ENCODE data around the gene AMY1B. TPM values are rescaled to one million over a fixed set of nuclear protein-coding genes. Genes with fewer than 3 reads are reported as not detected.
"Not testable (repeated sequence)": the region's sequence is repeated elsewhere in the genome, so short reads cannot be mapped to it uniquely, and the experiment has no call there.

Gene AMY1B
- polyA plus RNA-seq (2011; rRNA removed) (not detected in 2 replicates), polyA minus RNA-seq (2011; rRNA and poly(A)+ RNA removed) (not detected in 2 replicates)

DNA sequence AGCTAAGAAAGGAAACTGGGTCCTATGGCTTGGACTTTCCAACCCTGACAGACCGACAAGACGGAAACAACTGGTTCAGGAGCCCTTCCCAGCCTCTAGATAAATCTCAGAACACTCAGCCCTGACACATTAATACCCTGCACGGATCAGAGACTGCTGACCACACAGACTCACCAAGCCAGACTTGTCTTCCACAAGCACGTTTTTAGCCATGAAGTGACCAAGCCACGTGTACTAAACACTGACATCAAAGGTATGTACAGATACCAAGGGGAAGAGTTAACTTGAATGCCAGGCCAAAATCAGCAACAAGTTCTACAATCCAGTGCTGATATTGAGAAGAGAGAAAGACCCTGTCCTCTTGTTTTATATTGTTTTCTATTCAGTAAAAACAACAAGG, at the start of gene AMY1B:
Gene AMY1B (minus strand): TSS at position 101 of the 400 bp plus-strand sequence. CDS start 571 bp downstream, outside the sequence.
- POLR2A ChIA-PET; H3K4me3 ChIP-seq (ENCODE audit: low read depth, low read length); CTCF ChIA-PET; H3K9me3 ChIP-seq (ENCODE audit: control insufficient read depth, insufficient read depth, low read length); H3K27ac ChIP-seq (ENCODE audit: low read depth, low read length); H3K27me3 ChIP-seq (ENCODE audit: control insufficient read depth, insufficient read depth, low read length); DNase-seq (ENCODE audit: low read depth, low spot score): not testable (repeated sequence)

DNA sequence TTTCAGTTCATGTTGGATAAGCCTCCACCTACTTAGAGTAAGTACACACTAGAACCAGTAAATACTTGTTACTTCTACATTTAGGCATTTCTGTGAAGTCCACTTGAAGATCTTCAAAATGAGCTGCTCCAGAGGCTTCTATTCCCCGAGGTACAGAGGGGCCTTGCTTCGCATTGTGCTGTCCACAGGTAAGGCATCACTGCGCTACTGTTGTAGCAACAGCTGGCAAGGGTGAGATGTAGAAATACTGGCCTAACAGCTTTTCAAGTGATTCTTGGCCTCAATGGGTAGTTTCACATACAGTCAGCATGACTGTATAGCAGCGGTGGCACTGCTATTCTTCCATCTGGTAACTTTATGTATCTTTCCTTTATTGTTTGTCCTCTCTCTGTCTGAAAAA, 49.0 kb upstream of the AMY1B start:
- CTCF ChIA-PET; H3K4me3 ChIP-seq (ENCODE audit: low read depth, low read length); H3K27me3 ChIP-seq (ENCODE audit: control insufficient read depth, insufficient read depth, low read length); DNase-seq (ENCODE audit: low read depth, low spot score); H3K27ac ChIP-seq (ENCODE audit: low read depth, low read length); POLR2A ChIA-PET; H3K9me3 ChIP-seq (ENCODE audit: control insufficient read depth, insufficient read depth, low read length): not testable (repeated sequence)

DNA sequence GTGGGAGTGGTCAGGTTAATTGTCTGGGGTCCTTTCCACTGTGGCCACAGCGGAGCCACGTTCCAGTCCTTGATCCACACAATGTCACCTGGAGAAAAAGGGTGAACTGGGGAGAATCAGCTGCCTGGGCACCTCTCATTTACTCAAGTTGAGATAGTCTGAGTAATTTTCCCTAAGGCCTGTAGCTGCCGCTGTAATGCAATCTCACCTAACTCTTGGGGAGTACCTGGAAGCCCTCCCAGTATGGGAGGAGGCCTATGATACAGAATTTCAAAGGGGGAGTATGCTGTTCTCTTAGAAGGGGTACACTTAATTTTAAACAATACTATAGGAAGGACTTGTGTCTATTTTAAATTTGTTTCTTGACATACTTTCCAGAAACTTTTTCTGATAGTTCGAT, 48.4 kb upstream of the AMY1B start:
- H3K4me3 ChIP-seq (ENCODE audit: low read depth, low read length); H3K9me3 ChIP-seq (ENCODE audit: control insufficient read depth, insufficient read depth, low read length); H3K27ac ChIP-seq (ENCODE audit: low read depth, low read length); POLR2A ChIA-PET; CTCF ChIA-PET; H3K27me3 ChIP-seq (ENCODE audit: control insufficient read depth, insufficient read depth, low read length); DNase-seq (ENCODE audit: low read depth, low spot score): not testable (repeated sequence)

DNA sequence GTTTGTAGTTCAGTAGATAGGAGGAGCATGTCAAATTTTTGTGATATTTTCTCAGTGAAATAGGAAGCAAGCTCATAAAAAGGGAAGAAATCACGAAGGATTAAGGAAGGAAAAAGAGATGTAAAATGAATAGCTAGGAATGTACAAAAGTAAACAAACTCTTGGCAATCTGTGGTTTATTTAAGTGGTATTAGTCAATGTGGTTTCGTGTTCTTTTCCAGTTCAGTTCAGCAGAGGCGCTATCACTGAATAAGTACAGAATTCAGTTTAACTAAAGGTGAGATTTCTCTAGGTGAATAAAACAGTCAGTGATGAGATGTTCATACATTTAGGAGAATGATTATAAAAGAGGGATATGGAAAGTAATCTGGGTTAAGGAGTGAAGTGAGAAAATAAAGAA, 42.0 kb upstream of the AMY1B start:
- H3K4me3 ChIP-seq (ENCODE audit: low read depth, low read length); H3K27me3 ChIP-seq (ENCODE audit: control insufficient read depth, insufficient read depth, low read length); DNase-seq (ENCODE audit: low read depth, low spot score); H3K27ac ChIP-seq (ENCODE audit: low read depth, low read length); POLR2A ChIA-PET; CTCF ChIA-PET; H3K9me3 ChIP-seq (ENCODE audit: control insufficient read depth, insufficient read depth, low read length): not testable (repeated sequence)

DNA sequence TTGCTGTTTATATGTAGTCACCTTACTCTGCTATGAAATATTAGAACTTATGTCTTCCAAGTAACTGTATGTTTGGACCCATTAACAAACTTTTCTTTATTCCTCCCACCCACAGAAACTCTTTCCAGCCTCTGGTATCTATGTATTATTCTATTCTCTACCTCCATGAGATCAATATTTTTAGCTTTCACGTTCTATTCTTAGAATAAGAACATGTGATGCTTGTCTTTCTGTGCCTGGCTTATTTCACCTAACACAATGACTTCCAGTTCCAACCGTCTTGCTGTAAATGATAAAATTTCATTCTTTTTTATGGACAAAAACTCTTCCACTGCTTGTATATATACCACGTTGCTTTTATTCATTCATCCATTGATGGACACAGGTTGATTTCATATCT, 39.3 kb upstream of the AMY1B start:
- CTCF ChIA-PET; DNase-seq (ENCODE audit: low read depth, low spot score); H3K27ac ChIP-seq (ENCODE audit: low read depth, low read length); POLR2A ChIA-PET; H3K27me3 ChIP-seq (ENCODE audit: control insufficient read depth, insufficient read depth, low read length); H3K4me3 ChIP-seq (ENCODE audit: low read depth, low read length); H3K9me3 ChIP-seq (ENCODE audit: control insufficient read depth, insufficient read depth, low read length): not testable (repeated sequence)

DNA sequence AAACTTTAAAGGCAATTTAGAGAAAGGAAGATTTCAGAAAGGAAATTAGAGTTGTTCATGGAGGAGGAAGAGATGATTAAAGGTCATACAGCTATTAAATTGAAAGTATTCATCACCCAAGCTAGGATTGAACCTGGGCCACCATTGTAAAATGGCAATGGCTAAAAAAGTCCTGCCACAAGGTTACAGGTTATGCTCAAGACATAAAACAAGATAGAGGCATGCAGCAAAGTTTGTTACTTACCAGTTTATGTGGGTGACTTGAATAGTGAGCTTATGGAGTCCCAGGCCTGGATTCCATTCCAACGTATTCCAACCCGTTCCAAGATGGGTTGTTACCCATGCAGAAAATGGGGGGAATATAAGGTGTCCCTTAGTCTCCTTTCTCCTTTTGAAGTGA, 25.5 kb upstream of the AMY1B start:
- H3K27ac ChIP-seq (ENCODE audit: low read depth, low read length); DNase-seq (ENCODE audit: low read depth, low spot score); H3K9me3 ChIP-seq (ENCODE audit: control insufficient read depth, insufficient read depth, low read length); POLR2A ChIA-PET; CTCF ChIA-PET; H3K27me3 ChIP-seq (ENCODE audit: control insufficient read depth, insufficient read depth, low read length); H3K4me3 ChIP-seq (ENCODE audit: low read depth, low read length): not testable (repeated sequence)

DNA sequence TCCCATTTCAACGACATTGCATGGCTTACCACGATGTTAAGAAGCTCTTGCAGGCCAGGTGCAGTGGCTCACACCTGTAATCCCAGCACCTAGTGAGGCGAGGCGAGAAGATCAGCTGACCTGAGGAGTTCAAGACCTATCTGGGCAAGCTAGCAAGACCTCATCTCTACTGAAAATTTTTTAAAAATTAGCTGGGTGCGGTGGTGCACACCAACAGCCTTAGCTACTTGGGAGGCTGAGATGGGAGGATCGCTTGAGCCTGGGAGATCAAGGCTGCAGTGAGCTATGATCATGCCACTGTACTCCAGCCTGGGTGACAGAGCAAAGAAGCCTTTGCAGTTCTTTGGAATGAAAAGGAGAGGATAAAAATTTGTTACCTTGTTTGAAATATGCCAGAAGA, 21.4 kb upstream of the AMY1B start:
- H3K27me3 ChIP-seq (ENCODE audit: control insufficient read depth, insufficient read depth, low read length); CTCF ChIA-PET; POLR2A ChIA-PET; H3K27ac ChIP-seq (ENCODE audit: low read depth, low read length); DNase-seq (ENCODE audit: low read depth, low spot score); H3K9me3 ChIP-seq (ENCODE audit: control insufficient read depth, insufficient read depth, low read length); H3K4me3 ChIP-seq (ENCODE audit: low read depth, low read length): not testable (repeated sequence)

DNA sequence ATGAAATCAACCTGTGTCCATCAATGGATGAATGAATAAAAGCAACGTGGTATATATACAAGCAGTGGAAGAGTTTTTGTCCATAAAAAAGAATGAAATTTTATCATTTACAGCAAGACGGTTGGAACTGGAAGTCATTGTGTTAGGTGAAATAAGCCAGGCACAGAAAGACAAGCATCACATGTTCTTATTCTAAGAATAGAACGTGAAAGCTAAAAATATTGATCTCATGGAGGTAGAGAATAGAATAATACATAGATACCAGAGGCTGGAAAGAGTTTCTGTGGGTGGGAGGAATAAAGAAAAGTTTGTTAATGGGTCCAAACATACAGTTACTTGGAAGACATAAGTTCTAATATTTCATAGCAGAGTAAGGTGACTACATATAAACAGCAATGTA, 14.4 kb upstream of the AMY1B start:
- H3K9me3 ChIP-seq (ENCODE audit: control insufficient read depth, insufficient read depth, low read length); H3K27me3 ChIP-seq (ENCODE audit: control insufficient read depth, insufficient read depth, low read length); H3K27ac ChIP-seq (ENCODE audit: low read depth, low read length); POLR2A ChIA-PET; H3K4me3 ChIP-seq (ENCODE audit: low read depth, low read length); CTCF ChIA-PET; DNase-seq (ENCODE audit: low read depth, low spot score): not testable (repeated sequence)

DNA sequence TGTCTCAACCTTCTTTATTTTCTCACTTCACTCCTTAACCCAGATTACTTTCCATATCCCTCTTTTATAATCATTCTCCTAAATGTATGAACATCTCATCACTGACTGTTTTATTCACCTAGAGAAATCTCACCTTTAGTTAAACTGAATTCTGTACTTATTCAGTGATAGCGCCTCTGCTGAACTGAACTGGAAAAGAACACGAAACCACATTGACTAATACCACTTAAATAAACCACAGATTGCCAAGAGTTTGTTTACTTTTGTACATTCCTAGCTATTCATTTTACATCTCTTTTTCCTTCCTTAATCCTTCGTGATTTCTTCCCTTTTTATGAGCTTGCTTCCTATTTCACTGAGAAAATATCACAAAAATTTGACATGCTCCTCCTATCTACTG, 11.7 kb upstream of the AMY1B start:
- H3K9me3 ChIP-seq (ENCODE audit: control insufficient read depth, insufficient read depth, low read length); CTCF ChIA-PET; H3K4me3 ChIP-seq (ENCODE audit: low read depth, low read length); POLR2A ChIA-PET; H3K27ac ChIP-seq (ENCODE audit: low read depth, low read length); H3K27me3 ChIP-seq (ENCODE audit: control insufficient read depth, insufficient read depth, low read length); DNase-seq (ENCODE audit: low read depth, low spot score): not testable (repeated sequence)

DNA sequence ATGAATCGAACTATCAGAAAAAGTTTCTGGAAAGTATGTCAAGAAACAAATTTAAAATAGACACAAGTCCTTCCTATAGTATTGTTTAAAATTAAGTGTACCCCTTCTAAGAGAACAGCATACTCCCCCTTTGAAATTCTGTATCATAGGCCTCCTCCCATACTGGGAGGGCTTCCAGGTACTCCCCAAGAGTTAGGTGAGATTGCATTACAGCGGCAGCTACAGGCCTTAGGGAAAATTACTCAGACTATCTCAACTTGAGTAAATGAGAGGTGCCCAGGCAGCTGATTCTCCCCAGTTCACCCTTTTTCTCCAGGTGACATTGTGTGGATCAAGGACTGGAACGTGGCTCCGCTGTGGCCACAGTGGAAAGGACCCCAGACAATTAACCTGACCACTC, 5.2 kb upstream of the AMY1B start:
- H3K27ac ChIP-seq (ENCODE audit: low read depth, low read length); H3K27me3 ChIP-seq (ENCODE audit: control insufficient read depth, insufficient read depth, low read length); H3K9me3 ChIP-seq (ENCODE audit: control insufficient read depth, insufficient read depth, low read length); DNase-seq (ENCODE audit: low read depth, low spot score); H3K4me3 ChIP-seq (ENCODE audit: low read depth, low read length); CTCF ChIA-PET; POLR2A ChIA-PET: not testable (repeated sequence)

DNA sequence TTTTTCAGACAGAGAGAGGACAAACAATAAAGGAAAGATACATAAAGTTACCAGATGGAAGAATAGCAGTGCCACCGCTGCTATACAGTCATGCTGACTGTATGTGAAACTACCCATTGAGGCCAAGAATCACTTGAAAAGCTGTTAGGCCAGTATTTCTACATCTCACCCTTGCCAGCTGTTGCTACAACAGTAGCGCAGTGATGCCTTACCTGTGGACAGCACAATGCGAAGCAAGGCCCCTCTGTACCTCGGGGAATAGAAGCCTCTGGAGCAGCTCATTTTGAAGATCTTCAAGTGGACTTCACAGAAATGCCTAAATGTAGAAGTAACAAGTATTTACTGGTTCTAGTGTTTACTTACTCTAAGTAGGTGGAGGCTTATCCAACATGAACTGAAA, 4.7 kb upstream of the AMY1B start:
- H3K27ac ChIP-seq (ENCODE audit: low read depth, low read length); DNase-seq (ENCODE audit: low read depth, low spot score); POLR2A ChIA-PET; CTCF ChIA-PET; H3K4me3 ChIP-seq (ENCODE audit: low read depth, low read length); H3K9me3 ChIP-seq (ENCODE audit: control insufficient read depth, insufficient read depth, low read length); H3K27me3 ChIP-seq (ENCODE audit: control insufficient read depth, insufficient read depth, low read length): not testable (repeated sequence)

DNA sequence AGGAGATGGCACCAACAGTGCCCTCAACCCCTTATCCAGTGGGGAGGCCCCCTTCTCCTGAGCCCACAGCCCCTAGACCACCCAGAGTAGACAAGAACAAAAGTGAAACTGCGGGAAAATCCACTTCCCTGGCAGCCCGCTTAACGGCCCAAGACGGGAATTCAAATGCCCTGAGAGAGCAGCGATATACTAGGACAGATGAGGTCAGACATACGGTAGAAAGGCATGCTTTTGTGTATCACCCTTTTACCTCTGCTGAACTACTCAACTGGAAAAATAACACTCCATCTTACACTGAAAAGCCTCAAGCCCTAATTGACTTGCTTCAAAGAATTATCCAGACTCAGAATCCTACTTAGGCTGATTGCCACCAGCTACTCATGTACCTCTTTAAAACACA, 1.4 kb upstream of the AMY1B start:
- H3K27me3 ChIP-seq (ENCODE audit: control insufficient read depth, insufficient read depth, low read length); H3K9me3 ChIP-seq (ENCODE audit: control insufficient read depth, insufficient read depth, low read length); H3K27ac ChIP-seq (ENCODE audit: low read depth, low read length); CTCF ChIA-PET; POLR2A ChIA-PET; DNase-seq (ENCODE audit: low read depth, low spot score); H3K4me3 ChIP-seq (ENCODE audit: low read depth, low read length): not testable (repeated sequence)

DNA sequence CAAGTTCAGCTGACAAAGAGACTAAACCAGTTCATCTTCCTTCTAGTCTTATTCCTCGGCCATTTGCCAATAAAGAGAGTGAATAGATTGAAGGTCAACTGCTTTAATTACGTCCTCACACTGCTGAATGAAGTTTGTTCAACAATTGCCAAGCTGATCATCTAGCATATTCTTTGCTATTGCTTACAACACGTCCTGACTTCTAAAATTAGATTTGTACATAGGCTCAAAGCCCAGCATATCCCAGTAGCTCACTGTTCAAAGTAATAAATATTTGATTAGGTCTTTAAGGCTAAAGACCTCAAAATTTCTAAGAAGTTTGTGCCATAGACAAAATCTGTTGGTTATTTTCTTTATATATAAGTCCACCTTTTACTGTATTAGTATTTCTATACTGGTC, 19.7 kb downstream of the AMY1B start:
- DNase-seq (ENCODE audit: low read depth, low spot score); H3K27me3 ChIP-seq (ENCODE audit: control insufficient read depth, insufficient read depth, low read length); H3K4me3 ChIP-seq (ENCODE audit: low read depth, low read length); POLR2A ChIA-PET; H3K27ac ChIP-seq (ENCODE audit: low read depth, low read length); H3K9me3 ChIP-seq (ENCODE audit: control insufficient read depth, insufficient read depth, low read length); CTCF ChIA-PET: not testable (repeated sequence)

Data from AG04450 (cell line).